Urothelium cell line (cell line): ENCODE data around the gene LCORL.

Experiments used
- DNase-seq: peaks from one replicate; pipeline ENCODE4 v3.0.0; 2011; ENCODE audit warnings: low spot score, mixed read lengths
- FAIRE-seq: peaks from 2 replicates; lab custom pipeline; 2011; peaks lifted over from hg19 to GRCh38; lab: Jason Lieb, UNC

LCORL gene

GRCh38 chr4:17939054-17939453, 82.5 kb downstream of the LCORL start:
- no peak for DNase-seq
- FAIRE-seq = no peak

- FAIRE-seq = no peak
- DNase-seq = no peak
Measured at GRCh38 chr4:17934286-17934685, 87.3 kb downstream of the LCORL start.

- FAIRE-seq = no peak
- DNase-seq = no peak
Measured at GRCh38 chr4:17933126-17933525, 88.4 kb downstream of the LCORL start.

- DNase-seq = no peak
- no peak for FAIRE-seq
Measured at GRCh38 chr4:17932041-17932440, 89.5 kb downstream of the LCORL start.

- DNase-seq (no peak), FAIRE-seq (no peak)
Measured at GRCh38 chr4:17930256-17930655, 91.3 kb downstream of the LCORL start.

- FAIRE-seq = no peak
Measured at GRCh38 chr4:17924189-17924588, 97.4 kb downstream of the LCORL start.

GRCh38 chr4:17921451-17921850, 100.1 kb downstream of the LCORL start:
- DNase-seq = no peak
- no peak for FAIRE-seq

More at GRCh38 chr4:17924189-17924588, 97.4 kb downstream of the LCORL start:
- no peak for DNase-seq

GRCh38 chr4:17920681-17921080, 100.9 kb downstream of the LCORL start:
- DNase-seq (no peak), FAIRE-seq (no peak)

- DNase-seq (no peak), FAIRE-seq (no peak)
Measured at GRCh38 chr4:17915439-17915838, 106.1 kb downstream of the LCORL start.

GRCh38 chr4:17912011-17912410, 109.5 kb downstream of the LCORL start:
- no peak for FAIRE-seq
- DNase-seq = peak; percentile 0

- no peak for DNase-seq
- no peak for FAIRE-seq
Measured at GRCh38 chr4:17911608-17912007, 109.9 kb downstream of the LCORL start.

GRCh38 chr4:17898553-17899055, 123.0 kb downstream of the LCORL start:
- no peak for FAIRE-seq
- no peak for DNase-seq

- FAIRE-seq = no peak
Measured at GRCh38 chr4:17895481-17895880, 126.1 kb downstream of the LCORL start.

GRCh38 chr4:17894421-17894820, 127.1 kb downstream of the LCORL start:
- FAIRE-seq (no peak), DNase-seq (no peak)

More at GRCh38 chr4:17895481-17895880, 126.1 kb downstream of the LCORL start:
- DNase-seq = no peak

GRCh38 chr4:17889692-17890091, 131.9 kb downstream of the LCORL start:
- FAIRE-seq = no peak

GRCh38 chr4:17884511-17884910, 137.0 kb downstream of the LCORL start:
- FAIRE-seq = no peak
- DNase-seq = no peak

More at GRCh38 chr4:17889692-17890091, 131.9 kb downstream of the LCORL start:
- DNase-seq = no peak

- no peak for FAIRE-seq
- DNase-seq = no peak
Measured at GRCh38 chr4:17884063-17884462, 137.5 kb downstream of the LCORL start.

GRCh38 chr4:17877661-17878060, 143.9 kb downstream of the LCORL start:
- FAIRE-seq (no peak), DNase-seq (no peak)

- DNase-seq (no peak), FAIRE-seq (no peak)
Measured at GRCh38 chr4:17876943-17877342, 144.6 kb downstream of the LCORL start.

- DNase-seq = no peak
- no peak for FAIRE-seq
Measured at GRCh38 chr4:17875402-17876070, 146.0 kb downstream of the LCORL start.

GRCh38 chr4:17869327-17869726, 152.2 kb downstream of the LCORL start:
- DNase-seq (no peak), FAIRE-seq (no peak)

- no peak for FAIRE-seq
- no peak for DNase-seq
Measured at GRCh38 chr4:17867276-17867675, 154.3 kb downstream of the LCORL start.

GRCh38 chr4:17866810-17867209, 154.7 kb downstream of the LCORL start:
- no peak for FAIRE-seq

More at GRCh38 chr4:17866810-17867209, 154.7 kb downstream of the LCORL start:
- DNase-seq = no peak
